Muscle layer of colon (tissue), 2 donors: ENCODE measurements around the gene POPDC3.

ENCODE experiments used
- H3K27ac ChIP-seq: one replicate; pipeline ENCODE4 v1.7.0; 2013; ENCODE audit warnings: low read depth, mild to moderate bottlenecking, low read length, moderate library complexity
- H3K27me3 ChIP-seq, 2 donors: one replicate each; pipeline ENCODE4 v1.7.0; 2013; ENCODE audit warnings: low read length in 2 of 2, mild to moderate bottlenecking in 2 of 2; ENCODE audit not compliant: insufficient read depth in 2 of 2, control insufficient read depth in 1 of 2
- H3K36me3 ChIP-seq: one replicate; pipeline ENCODE4 v1.7.0; 2013; ENCODE audit warnings: mild to moderate bottlenecking, low read length; ENCODE audit not compliant: insufficient read depth
- H3K4me1 ChIP-seq: one replicate; pipeline ENCODE4 v1.7.0; 2013; ENCODE audit warnings: mild to moderate bottlenecking, low read length; ENCODE audit not compliant: insufficient read depth
- H3K4me3 ChIP-seq, 2 donors: one replicate each; pipeline ENCODE4 v1.7.0; 2013; ENCODE audit warnings: low read length in 2 of 2, low read depth in 1 of 2, mild to moderate bottlenecking in 1 of 2, moderate library complexity in 1 of 2
- H3K9ac ChIP-seq: one replicate; pipeline ENCODE4 v1.7.0; 2013; ENCODE audit warnings: low read length
- H3K9me3 ChIP-seq: one replicate; pipeline ENCODE4 v1.7.0; 2013; ENCODE audit warnings: mild to moderate bottlenecking, low read length
- donor health status: abdominal sarcoma.
- donor health status: Adenocarcinoma of cecum.

The POPDC3 gene

DNA sequence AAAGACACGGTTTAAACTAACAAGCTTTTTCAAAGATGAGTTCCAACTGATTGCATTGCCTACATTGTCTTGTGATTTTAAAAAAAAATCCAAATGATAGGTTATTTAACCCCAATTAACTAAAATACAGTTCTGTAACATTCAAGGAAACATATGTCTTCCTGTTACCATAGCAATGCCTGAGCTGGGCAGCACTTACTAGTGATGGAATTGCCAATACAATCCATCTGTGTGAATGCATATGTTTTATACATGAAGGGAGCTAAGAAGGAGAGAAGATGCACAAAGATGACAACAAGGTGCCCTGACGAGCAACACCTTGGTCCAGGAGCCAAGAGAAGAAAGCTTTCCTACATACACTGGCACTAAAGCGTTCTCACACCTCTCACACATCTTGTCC is 68.7 kb downstream of the POPDC3 start:
- H3K4me1 ChIP-seq, result peaks cover 5% of the 10 kb centered on the region
- H3K9ac ChIP-seq, result no peak overlapping the region
- no peaks in the 10 kb centered on the region for H3K9me3 ChIP-seq
- H3K27me3 ChIP-seq, result no peaks in the 10 kb centered on the region
- H3K4me3 ChIP-seq, result no peak overlapping the region
- H3K27ac ChIP-seq, result no peak overlapping the region
- H3K36me3 ChIP-seq, result peaks cover 22% of the 10 kb centered on the region

DNA sequence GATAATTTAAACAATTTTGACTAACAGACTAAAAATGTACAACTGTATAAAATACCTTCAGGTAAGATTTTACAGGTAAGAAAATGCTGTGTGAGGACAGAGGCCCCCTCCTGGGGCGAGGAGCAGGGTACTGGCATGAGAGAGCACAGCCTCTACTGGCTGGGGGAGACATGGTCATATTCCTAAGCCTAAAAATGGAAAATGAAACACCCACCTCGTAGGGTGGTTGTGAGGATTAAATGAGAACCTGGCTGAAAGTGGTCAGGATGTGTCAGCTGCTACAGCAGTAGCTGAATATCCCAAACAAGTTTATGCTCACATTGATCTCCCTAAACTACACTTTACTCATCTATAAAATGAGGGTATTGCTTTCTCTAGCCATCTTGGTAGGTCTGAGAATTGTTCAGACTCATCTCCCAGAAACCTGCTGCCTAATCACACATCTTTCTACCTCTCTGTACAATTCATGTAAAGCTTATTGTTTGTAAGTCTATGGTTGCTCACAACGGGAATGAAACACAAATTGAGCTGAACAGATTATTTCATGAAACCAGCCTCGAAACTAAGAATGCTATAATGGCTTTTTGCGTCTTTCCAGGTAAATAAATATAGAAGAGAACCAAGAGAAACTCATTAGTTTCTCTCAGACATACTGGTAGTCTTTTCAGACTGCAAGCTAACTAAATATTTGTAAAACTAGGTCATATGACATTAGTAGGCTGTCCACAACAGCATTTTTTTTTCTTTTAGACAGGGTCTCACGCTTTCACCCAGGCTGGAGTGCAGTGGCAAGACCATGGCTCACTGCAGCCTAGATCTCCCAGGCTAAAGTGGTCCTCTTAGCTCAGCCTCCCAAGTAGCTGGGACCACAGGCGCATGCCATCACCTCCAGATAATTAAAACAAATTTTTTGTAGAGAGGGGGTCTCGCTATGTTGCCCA is 69.6 kb downstream of the POPDC3 start:
- peaks cover 5% of the 10 kb centered on the region for H3K4me1 ChIP-seq
- H3K36me3 ChIP-seq, result peaks cover 23% of the 10 kb centered on the region
- no peak overlapping the region for H3K4me3 ChIP-seq
- no peaks in the 10 kb centered on the region for H3K27me3 ChIP-seq
- H3K9ac ChIP-seq, result no peak overlapping the region
- no peak overlapping the region for H3K27ac ChIP-seq
- H3K9me3 ChIP-seq, result no peaks in the 10 kb centered on the region

DNA sequence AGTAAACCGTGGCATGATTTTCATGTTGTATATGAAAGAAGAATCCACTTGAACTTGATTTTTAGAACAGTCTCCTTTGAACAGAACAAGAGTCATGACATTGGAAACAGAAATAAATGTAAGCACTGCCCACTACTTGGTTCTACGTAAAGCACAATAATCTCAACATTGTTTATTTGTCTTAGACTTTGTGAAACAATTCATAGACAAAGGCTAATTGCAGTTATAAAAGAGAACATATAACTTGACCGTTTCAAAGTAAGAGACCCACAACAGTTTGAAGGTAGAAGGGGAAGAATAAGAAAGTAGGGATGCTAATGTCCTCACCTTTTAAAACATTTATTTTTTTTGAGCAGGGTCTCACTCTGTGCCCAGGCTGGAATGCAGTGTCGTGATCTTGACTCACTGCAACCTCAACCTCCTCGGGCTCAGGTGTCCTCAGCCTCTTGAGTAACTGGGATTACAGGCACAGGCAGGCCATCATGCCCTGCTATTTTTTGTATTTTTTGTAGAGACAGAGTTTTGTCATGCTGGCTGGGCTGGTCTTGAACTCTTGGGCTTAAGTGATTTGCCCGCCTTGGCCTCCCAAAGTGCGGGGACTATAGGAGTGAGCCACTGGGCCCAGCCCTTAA is 71.1 kb downstream of the POPDC3 start:
- H3K27me3 ChIP-seq, result no peaks in the 10 kb centered on the region
- no peak overlapping the region for H3K27ac ChIP-seq
- H3K4me1 ChIP-seq, result peaks cover 5% of the 10 kb centered on the region
- H3K4me3 ChIP-seq, result no peak overlapping the region
- no peak overlapping the region for H3K9ac ChIP-seq
- peaks cover 19% of the 10 kb centered on the region for H3K36me3 ChIP-seq
- H3K9me3 ChIP-seq, result no peaks in the 10 kb centered on the region
